HG03159 (cell line): Measurements from ENCODE around the gene EYA2.
"Not testable (repeated sequence)": the region's sequence is repeated elsewhere in the genome, so short reads cannot be mapped to it uniquely, and the experiment has no call there.

Experiments used
- ATAC-seq: cut with Tn5 transposase; IDR thresholded peaks from one replicate; pipeline ENCODE4 v1.9.1; 2021; ENCODE audit warnings: mild to moderate bottlenecking, moderate library complexity; ENCODE audit not compliant: unreplicated experiment

EYA2 gene

DNA sequence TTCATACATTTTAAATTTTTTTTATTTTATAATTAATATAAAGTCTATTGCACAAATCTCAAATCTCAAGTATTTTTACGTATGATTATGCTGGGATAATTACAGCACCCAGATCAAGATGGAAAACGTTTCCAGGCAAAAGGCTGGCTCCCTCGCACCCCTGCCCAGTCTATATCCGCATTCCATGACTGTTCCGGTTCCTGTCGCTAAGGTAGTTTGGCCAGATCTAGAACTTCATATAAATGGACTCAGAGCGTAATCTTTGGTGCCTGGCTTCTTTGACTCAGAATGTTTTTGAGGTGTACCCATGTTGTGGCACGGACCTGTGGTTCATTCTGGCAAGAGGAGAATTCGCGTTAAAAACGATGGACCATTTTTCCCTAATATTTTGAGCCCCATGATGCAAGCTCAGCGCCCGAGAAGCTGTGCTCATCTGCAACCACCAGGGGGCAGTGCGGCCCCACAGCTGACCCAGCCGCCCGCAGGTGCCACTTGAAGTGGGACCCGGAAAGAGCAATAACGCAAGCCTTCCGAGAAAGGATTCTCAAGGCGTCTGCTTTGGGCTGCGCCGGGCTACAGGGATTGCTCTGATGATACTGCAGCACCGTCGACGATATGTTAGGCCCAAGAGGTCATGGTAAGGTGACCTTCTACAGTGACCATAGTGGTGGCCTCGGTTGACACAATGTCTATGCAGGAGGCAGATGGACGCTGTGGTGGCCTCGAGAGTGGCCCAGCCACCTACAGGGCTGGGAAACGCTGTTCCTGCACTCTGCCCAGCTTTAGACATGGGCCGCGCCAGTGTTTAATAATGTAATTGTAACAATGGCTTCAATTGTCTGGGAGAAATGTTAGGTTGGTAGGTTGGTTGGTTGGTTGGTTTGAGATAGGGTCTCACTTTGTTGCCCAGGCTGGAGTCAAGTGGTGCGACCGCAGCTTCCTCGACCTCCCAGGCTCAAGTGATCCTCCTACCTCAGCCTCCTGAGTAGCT, 301.7 kb downstream of the EYA2 start:
- no peak for ATAC-seq

DNA sequence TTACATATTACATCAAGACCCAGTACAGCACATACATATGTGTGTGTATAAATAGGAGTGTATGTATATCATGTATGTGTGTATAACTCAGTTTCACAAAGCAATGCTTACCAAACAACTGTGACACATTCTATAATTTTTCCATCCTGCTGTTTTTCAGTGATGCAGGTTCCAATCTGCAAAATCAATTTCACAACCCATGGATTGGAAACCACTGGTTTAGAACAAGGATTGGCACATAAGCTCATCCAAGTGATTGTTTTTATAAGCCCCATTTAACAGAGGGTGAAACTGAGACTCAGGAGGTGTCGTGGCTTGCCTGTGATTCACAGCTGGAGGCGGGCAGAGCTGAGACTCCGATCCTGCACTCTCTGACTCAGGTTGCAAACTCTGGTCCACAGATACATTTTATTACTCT, 303.6 kb downstream of the EYA2 start:
- ATAC-seq: no peak

DNA sequence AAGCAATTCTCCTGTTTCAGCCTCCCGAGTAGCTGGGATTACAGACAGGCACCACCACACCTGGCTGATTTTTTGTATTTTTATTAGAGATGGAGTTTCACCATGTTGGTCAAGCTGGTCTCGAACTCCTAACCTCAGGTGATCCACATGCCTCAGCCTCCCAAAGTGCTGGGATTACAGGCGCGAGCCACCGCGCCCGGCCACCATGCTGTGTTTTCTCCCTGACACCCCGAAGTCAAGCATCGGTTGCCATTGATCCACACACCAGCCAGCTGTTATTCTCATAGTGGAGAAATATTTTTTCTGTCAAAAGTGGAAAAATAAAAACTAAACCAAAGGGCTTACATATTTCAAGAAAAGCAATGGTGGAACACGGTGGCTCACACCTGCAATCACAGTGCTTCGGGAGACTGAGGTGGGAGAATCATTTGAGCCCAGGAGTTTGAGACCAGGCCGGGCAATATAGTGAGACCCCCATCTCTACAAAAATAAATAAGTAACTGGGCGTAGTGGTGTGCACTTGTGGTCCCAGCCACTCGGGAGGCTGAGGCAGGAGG, 304.4 kb downstream of the EYA2 start:
- ATAC-seq: no peak

DNA sequence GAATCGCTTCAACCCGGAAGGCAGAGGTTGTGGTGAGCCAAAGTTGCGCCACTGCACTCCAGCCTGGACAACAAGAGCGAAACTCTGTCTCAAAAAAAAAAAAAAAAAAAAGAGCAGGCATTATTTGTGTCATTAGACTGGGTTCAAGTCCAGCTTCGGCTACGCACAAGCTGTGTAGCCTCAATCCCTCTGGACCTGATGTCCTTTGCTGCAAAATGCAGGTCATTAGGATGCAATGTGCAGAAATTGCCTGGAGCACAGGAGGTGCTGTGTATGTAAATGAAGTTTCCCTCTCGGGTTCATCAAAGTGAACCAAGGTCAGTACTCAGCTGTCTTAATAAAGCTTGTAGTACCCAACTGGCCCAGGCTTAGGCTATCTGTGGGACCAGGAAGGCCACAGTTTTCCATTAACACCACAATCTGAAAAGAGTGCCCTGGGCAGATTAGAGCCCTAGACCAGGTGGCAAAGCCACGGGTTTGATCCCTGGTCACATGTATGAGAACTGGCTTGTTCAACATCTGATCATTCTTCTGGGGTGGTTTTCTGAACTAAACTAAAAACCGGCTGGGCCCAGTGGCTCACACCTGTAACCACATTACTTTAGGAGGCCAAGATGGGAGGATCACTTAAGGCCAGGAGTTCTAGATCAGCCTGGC, 306.6 kb downstream of the EYA2 start:
- no peak for ATAC-seq

DNA sequence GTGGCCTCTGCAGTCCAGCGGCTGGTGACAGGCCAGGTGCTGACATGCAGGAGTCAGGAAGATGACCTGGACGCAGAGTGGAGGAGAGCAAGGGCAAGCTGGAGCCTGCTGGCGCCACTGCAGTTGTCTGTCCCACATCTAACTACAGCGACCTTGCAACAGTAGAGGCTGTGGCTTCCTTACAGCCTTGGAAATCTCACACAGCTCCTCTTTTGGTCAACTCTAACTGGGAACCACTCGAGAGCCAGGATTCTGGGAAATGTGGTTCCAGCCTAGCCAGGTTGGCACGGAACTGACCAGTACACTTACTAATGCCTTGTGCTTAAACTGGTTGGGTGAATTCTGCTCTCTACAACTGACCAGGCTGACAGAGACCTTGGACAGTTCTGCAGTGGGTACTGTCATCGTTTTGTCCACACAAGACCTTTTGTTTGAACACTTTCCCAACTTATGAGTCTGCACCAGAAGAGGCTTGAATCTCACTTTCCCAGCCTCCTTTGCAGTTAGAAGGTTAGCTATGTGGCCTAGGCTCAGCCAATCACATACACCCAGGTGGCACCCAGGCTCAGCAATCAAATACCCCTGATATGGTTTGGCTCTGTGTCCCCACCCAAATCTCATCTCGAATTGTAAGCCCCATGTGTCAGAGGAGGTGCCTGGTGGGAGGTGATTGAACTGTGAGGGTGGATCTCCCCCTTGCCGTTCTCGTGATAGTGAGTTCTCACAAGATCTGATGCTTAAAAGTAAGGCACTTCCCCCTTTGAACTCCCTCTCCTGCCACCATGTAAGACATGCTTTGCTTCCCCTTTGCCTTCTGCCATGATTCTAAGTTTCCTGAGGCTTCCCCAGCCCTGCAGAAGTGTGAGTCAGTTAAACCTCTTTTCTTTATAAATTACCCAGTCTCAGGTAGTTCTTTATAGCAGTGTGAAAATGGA, 308.4 kb downstream of the EYA2 start:
- ATAC-seq: no peak

DNA sequence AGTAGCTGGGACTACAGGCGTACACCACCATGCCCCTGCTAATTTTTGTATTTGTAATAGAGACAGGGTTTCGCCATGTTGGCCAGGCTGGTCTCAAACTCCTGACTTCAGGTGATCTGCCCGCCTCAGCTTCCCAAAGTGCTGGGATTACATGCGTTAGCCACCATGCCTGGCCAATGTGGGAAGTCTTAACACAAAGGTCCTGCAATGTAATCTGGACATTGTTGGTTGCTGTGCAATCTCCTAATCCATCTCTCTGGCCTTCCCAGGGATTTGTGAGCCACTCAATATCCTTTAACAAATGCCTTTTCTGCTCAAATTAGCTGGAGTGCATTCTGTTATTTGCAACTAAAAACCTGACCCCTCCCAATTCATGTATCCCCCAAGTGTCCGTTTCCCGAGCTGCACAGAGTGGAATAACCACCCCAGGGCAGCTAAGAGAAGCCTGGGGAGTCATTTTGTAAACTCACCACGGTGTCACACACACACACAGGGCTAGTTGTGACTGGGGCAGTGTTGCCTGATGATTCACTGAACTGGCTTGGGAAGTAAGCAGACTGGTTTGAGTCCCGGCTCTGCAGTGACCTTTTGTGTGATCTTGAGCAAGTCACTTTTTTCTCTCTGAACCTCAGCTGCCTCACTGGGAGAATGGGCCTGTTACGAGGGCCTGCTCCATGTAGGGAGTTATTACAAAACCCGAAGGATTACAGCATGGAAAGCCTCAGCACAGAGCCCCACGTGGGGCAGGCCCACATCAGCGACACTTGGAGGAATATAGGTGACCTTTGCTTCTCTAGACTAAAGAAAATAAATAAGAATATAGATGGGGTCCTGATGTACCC, 309.6 kb downstream of the EYA2 start:
- ATAC-seq: no peak

DNA sequence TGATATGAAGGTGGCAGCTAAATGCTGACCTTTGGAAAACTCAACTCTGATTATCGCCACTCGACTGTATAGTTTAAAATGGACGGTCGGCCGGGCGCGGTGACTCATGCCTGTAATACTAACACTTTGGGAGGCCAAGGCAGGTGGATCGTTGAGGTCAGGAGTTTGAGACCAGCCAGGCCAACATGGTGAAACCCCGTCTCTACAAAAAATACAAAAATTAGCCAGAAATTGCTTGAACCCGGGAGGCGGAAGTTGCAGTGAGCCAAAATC, 310.1 kb downstream of the EYA2 start:
- ATAC-seq: not testable (repeated sequence)

DNA sequence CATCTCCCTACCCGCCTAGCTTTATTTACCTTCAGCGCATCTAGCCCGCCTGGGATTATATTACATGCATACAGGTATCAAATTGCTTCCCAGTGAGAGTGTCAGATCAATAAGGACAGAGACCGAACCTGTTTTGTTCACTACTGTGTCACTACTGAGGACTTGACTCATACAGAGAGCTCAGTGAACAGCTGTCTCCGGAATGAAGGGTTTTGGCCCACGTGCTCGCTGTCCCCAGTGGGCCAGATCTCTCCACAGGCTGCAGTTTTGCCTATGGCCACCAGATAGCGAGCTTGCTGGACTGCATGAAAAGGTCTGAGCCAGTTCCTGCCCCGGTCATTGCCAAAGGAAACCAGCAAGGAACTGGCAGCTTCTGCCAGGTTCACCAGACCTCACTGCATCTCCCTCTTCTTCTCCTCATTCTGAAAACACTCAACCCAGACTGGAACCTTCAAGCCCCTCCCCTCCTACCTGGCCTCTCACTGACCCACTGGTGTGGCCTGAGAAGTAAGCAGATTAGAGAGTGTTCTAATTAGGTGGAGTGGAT, 311.0 kb downstream of the EYA2 start:
- no peak for ATAC-seq

DNA sequence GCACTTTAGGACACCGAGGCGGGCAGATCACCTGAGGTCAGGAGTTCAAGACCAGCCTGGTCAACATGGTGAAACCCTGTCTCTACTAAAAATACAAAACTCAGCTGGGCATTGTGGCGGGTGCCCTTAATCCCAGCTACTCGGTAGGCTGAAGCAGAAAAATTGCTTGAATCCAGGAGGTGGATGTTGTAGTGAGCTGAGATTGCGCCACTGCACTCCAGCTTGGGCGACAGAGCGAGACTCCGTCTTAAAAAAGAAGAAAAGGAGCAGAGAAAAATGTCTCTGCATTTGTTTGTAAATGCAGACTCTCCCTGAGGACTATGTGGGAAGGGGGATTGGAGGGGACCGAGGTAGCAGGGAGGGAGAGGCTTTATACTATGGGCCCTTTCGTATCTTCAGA, 311.9 kb downstream of the EYA2 start:
- not testable (repeated sequence) for ATAC-seq

DNA sequence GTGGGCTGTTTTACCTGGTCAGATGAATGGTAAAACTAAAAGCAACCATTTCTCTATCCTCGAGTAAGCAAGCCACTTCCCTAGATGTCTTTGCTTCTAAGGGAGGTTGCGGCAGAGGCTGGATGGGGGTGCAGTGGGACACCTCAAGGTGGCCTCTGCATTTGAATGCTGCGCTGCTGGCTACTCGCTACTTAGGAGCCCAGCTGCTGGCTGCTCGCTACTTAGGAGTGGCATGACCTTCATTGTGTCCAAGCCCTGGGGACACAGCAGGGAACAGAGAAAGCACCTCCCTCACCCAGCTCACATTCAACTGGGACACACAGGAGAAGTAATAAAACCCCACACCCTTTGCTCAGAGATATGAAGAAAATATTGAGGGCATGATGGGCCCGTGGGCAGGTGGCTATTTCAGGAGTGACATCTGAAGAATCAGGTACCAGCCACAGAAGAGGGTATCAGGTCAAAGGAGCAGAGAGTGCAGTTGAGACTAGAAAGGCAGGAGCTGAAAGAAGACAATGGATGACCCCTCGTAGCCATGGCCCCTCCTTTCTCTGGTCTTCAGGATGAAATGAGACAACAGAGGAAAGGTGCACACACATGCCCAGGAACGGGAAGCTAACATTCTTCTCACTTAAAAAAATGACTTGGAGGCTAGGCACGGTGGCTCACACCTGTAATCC, 312.5 kb downstream of the EYA2 start:
- no peak for ATAC-seq

DNA sequence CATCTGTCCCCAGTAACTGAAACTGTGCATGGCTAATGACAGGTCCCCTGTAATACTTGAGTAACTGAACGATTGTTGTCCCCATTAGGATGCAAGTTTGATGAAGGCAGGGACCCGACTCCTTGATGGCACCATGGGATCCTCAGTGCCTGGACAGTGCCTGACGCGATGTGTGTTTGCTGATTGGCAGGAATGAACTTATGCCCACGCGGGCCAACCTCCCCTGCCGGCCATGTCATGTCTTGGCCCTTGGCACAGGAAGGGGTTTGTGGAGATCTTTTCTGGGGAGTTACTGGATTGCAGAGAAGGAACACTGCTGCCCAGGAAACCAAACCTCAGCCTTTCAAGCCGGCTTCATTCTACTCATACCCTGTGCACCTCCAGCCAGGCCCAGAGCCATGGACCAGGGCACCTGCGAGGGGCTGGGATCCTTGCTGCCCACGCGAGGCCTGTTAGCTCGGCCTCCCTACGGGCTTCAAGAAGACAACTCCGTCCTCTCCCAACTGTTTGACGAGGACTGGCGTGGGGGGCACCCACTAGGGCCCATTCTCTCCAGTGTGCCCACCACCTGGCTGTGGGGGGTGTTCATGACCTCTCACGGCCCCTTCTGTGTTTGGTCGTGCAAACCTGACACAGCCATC, 314.0 kb downstream of the EYA2 start:
- no peak for ATAC-seq

DNA sequence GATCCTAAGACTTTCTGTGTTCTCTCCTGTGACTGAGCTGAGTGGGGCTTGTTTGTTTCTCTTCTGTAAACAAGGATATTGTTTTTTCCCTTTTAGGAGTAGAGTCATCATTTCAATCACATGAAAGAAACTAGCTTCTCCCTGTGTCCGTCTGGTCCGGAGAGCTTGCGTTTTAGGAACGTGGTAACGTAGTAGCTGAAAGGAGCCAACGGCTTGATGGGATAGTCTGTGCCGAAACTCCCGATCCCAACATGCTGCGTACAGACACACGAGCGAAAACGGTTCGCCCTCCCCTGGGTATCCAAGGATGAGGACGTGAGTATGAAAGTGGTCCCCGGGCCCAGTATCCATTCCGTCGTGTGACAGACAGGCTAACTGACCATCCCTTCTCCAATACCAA, 315.3 kb downstream of the EYA2 start:
- no peak for ATAC-seq

DNA sequence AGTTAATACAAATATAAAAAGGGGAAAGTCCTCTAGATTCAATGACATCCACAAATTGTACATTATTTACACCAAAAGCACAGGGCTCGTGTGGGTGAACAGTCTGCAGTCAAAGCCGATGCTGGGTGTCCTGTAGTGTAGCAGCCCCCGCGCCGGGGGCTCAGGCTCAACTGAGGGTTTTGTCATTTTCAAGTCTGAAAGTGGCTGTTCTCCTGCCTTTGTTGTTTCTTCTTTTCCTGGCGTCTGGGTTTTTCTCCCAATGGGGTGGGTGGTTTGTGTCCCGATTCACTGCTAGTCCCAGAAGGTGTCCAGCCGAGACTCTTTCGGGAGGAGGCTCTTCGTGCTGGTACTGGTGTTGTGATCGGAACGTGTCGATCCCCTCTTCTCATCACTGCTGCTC, 315.8 kb downstream of the EYA2 start:
- ATAC-seq: no peak

DNA sequence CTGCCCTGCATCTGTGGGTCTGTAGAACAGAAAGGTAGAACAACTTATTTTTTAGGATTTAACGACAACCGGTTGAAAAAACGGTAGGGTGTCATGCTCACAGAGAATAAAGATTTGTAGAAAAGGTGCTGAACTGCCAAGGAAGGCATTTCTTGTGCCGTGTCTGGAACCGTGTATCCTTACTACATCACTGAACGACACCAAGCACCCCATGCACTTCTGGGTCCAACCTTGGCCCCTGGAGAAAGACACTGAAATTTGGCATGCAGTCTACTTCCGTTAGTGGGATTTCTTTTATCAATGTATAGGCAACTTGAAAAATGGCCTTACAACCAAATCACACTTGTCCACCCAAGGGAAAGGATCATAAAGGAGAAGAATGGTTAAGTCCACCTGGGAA, 316.4 kb downstream of the EYA2 start:
- no peak for ATAC-seq

DNA sequence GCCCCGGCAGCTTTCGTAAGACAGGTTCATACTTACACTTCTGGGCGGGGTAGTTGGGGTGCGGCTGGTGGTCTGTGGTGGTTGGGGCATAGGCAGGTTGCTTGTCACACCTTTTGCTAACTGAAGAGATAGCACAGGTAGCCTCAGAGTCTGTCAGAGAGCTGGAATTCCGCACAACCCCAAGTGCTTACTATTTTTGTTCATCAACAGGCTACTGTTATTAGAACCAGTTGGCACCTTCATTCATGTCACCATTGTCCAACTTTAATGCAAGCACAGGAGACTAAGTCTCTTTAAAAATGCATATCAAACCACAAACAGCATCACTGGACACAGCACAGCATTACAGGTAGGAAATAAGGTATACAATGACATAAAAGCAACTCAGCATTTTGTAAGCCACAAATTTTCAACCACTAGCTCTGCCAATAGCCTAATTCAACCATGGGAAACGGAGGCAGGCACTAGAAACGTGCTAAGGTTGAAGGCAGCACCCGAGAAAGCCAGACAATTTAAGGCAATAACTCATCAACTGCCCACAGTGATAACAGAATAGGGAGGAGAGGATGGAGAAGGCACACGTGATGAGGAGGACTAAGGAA, 318.1 kb downstream of the EYA2 start:
- ATAC-seq: no peak

DNA sequence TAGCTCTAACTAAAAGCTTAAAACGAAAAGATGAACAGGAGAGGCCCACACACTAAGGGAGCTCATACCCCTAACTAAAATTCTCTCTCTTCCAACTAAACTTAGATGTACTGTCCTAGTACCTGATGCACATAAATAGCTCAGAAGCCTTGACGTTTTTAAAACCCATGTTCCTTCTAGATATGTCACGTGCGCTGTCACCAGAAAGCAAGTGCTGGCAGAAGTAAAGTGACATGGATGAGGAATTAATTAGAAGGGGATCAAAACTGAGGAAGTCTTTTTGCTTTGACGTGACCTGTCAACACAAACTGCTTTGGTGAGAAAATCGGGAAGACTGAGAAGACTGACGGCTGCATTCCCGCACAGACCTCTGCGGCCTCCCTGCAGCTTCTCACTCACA, 319.3 kb downstream of the EYA2 start:
- ATAC-seq: no peak

DNA sequence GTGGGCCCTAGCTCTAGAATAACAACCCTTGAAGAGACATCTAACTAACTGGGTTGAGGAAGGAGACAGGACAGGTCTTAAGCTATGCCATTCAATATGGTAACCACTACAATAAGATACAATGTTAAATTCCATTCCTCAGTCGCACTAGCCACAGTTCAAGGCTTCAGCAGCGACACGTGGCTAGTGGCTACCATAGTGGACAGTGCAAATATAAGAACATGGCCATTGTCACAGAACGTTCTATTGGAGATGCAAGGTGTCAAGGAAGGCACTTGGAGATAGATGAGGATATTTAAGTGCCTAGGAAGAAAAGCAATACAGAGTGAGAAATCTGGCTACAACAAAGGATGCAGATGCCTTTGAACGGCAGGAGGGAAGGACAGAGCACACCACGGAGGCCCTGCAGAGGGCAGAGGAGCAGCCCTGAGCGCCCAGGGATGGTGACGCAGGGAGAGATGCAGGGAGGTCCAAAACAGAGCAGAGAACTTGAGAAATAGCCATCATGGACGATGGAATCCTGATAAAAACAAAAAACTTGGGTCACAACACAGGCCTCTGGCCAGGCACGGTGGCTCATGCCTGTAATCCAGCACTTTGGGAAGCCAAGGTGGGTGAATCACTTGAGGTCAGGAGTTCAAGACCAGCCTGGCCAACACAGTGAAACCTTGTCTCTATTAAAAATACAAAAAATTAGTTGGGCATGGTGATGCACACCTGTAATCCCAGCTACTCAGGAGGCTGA, 321.2 kb downstream of the EYA2 start:
- no peak for ATAC-seq
